ENCODE measurements around the gene AP1B1.

- no peak for TF ChIP-seq CTCF (IDR thresholded peaks at IDR 0.05)
- TF ChIP-seq EP300 (IDR thresholded peaks at IDR 0.05), result no peak
Measured at GRCh38 chr22:29383740-29384139, 4.6 kb downstream of the AP1B1 start.
